ELF-1 (cell line): ENCODE measurements around the gene TRIM10.
"Not testable (repeated sequence)": the region's sequence is repeated elsewhere in the genome, so short reads cannot be mapped to it uniquely, and the experiment has no call there.

ENCODE experiments used
- DNase-seq: peaks from one replicate; pipeline ENCODE4 v3.0.0-alpha.2; 2016; ENCODE audit warnings: low read depth, low spot score

TRIM10 gene

GRCh38 chr6:30154061-30154460 lies 7.0 kb downstream of the TRIM10 start:
- DNase-seq, result no peak

- no peak for DNase-seq
Observed at GRCh38 chr6:30152910-30153610, 8.0 kb downstream of the TRIM10 start.

GRCh38 chr6:30152016-30152673 lies 8.9 kb downstream of the TRIM10 start:
- no peak for DNase-seq

- DNase-seq, result no peak
Observed at GRCh38 chr6:30151580-30151979, 9.4 kb downstream of the TRIM10 start.

GRCh38 chr6:30150671-30151395 lies 10.2 kb downstream of the TRIM10 start:
- no peak for DNase-seq

GRCh38 chr6:30149858-30150550 lies 11.0 kb downstream of the TRIM10 start:
- DNase-seq, result no peak

GRCh38 chr6:30149234-30149633 lies 11.8 kb downstream of the TRIM10 start:
- DNase-seq, result no peak

GRCh38 chr6:30147096-30147495 lies 13.9 kb downstream of the TRIM10 start:
- DNase-seq, result peak; percentile 13

GRCh38 chr6:30145818-30146217 lies 15.2 kb downstream of the TRIM10 start:
- no peak for DNase-seq

- DNase-seq, result no peak
Observed at GRCh38 chr6:30144811-30145210, 16.2 kb downstream of the TRIM10 start.

GRCh38 chr6:30143780-30144179 lies 17.2 kb downstream of the TRIM10 start:
- no peak for DNase-seq

- DNase-seq, result no peak
Observed at GRCh38 chr6:30142665-30143064, 18.3 kb downstream of the TRIM10 start.

- not testable (repeated sequence) for DNase-seq
Observed at GRCh38 chr6:30140240-30140639, 20.8 kb downstream of the TRIM10 start.

- DNase-seq, result no peak
Observed at GRCh38 chr6:30136570-30137286, 24.3 kb downstream of the TRIM10 start.

- DNase-seq, result no peak
Observed at GRCh38 chr6:30135757-30136156, 25.3 kb downstream of the TRIM10 start, which contains the start of gene TRIM40. TRIM40 (plus strand) TSS chr6:30136140; CDS start chr6:30137037, 897 bp downstream.

GRCh38 chr6:30135147-30135546 lies 25.9 kb downstream of the TRIM10 start:
- no peak for DNase-seq

- DNase-seq, result no peak
Observed at GRCh38 chr6:30131947-30132497, 29.0 kb downstream of the TRIM10 start.

- DNase-seq, result peak; percentile 78
Observed at GRCh38 chr6:30130887-30131862, 29.8 kb downstream of the TRIM10 start.

GRCh38 chr6:30130179-30130679 lies 30.8 kb downstream of the TRIM10 start:
- DNase-seq, result no peak
